HG02840 (cell line): Measurements from ENCODE around the gene SELL.
"Not testable (repeated sequence)": the region's sequence is repeated elsewhere in the genome, so short reads cannot be mapped to it uniquely, and the experiment has no call there.

Experiments used
- ATAC-seq: cut with Tn5 transposase; IDR thresholded peaks from one replicate; pipeline ENCODE4 v1.9.1; 2021; ENCODE audit warnings: mild to moderate bottlenecking, moderate library complexity, moderate number of reproducible peaks; ENCODE audit not compliant: unreplicated experiment, low FRiP score

Gene SELL

GRCh38 chr1:169707912-169708604 is 3.4 kb downstream of the SELL start:
- no peak for ATAC-seq

- no peak for ATAC-seq
These were observed 6.6 kb downstream of the SELL start for GRCh38 chr1:169704797-169705196.

GRCh38 chr1:169701261-169702005 is 10.0 kb downstream of the SELL start:
- no peak for ATAC-seq

- no peak for ATAC-seq
These were observed 11.7 kb downstream of the SELL start for GRCh38 chr1:169699707-169700106.

- ATAC-seq, result no peak
These were observed 12.4 kb downstream of the SELL start for GRCh38 chr1:169698976-169699375.

- no peak for ATAC-seq
These were observed 13.7 kb downstream of the SELL start for GRCh38 chr1:169697755-169698154.

GRCh38 chr1:169696273-169697100 is 14.9 kb downstream of the SELL start:
- no peak for ATAC-seq

- no peak for ATAC-seq
These were observed 16.9 kb downstream of the SELL start for GRCh38 chr1:169694304-169695075.

- ATAC-seq, result no peak
These were observed 18.5 kb downstream of the SELL start for GRCh38 chr1:169692756-169693460.

- no peak for ATAC-seq
These were observed 20.9 kb downstream of the SELL start for GRCh38 chr1:169690489-169690888.

GRCh38 chr1:169689395-169689794 is 22.0 kb downstream of the SELL start:
- ATAC-seq, result no peak

- not testable (repeated sequence) for ATAC-seq
These were observed 23.0 kb downstream of the SELL start for GRCh38 chr1:169688377-169688776.

- ATAC-seq, result no peak
These were observed 27.8 kb downstream of the SELL start for GRCh38 chr1:169683661-169684060.

- not testable (repeated sequence) for ATAC-seq
These were observed 28.3 kb downstream of the SELL start for GRCh38 chr1:169683168-169683567.

- no peak for ATAC-seq
These were observed 29.3 kb downstream of the SELL start for GRCh38 chr1:169682071-169682470.

- peak; percentile 22 for ATAC-seq
These were observed 30.3 kb downstream of the SELL start for GRCh38 chr1:169681140-169681539.

GRCh38 chr1:169680377-169681019 is 30.9 kb downstream of the SELL start:
- ATAC-seq, result peak; percentile 60

- ATAC-seq, result no peak
These were observed 31.7 kb downstream of the SELL start for GRCh38 chr1:169679692-169680091.

GRCh38 chr1:169676001-169676400 is 35.4 kb downstream of the SELL start:
- ATAC-seq, result no peak
